Stimulated activated CD4-positive, alpha-beta T cell treated with anti-CD3 and anti-CD28 coated beads, Interleukin-1b, Interleukin-23, amount 100 ng/mL, for 4 hours (primary cell): ENCODE measurements around the gene TLN1.

ENCODE experiments used
- DNase-seq, 2 donors: peaks; one replicate each; pipeline ENCODE4 v3.0.0-alpha.2; 2020; ENCODE audit warnings: low read depth in 2 of 2

The TLN1 gene

DNA sequence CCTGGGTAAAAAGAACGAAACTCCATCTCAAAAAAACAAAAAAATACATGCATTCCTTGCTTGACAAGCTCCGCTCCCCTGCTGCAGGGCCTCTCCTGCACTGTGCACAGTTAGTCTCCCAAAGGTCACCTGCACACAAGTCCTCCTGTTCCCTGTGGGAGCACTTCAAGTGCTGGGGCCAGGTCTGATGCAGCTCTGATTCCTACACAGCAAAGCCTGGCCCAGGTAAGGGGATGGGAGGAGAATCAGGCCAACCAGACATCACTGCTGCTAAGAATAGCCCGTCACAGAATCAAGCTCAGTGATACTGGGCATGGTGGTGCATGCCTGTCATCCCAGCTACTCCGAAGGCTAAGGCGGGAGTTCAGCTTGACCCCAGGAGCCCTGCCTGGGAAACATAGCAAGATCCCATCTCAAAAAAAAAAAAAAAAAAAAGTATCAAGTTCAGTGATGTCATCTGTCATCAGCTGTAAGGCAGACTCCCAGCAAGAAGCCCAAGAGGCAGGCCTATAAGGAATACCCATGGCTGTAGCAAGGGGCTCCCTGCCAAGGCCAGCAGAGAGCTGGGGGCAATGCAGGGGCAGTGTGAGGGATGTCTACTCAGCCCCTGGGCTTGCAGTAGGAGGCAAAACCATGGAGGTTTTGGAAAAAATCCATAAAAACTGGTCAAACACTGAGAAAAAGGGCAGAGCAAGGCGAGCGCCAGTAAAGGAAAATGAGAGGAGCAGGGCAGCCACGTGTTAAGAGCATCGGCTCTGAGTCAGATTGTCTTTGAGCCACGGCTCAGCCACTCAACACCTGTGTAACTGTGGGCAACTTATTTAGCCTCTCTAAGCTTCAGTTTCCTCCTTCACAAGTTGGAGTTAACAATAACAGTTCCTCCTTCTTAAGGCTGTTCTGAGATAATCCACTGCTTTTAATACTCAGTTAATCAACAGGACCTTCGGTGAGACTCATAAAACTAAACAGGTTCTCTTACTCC lies 45.5 kb downstream of the TLN1 start:
- no peak for DNase-seq

DNA sequence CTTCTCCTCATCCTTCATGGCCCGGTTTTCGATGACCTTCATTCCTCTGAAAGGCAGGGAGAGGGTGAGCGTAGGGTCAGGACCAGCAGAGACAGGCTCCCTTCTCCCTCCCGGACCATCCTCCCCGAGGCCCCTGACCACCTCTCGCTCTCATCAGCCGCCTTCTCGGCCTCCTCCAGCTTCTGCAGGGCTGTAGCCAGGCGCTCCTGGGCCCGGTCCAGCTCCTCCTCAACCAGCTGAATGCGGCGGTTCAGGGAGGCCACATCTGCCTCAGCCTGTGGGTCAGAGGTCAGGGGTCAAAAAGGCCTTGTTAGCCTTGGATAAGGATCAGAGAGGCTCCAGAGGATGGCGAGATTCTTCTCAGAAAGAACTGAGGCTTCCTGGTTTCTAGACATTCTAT lies 46.5 kb downstream of the TLN1 start:
- no peak for DNase-seq

DNA sequence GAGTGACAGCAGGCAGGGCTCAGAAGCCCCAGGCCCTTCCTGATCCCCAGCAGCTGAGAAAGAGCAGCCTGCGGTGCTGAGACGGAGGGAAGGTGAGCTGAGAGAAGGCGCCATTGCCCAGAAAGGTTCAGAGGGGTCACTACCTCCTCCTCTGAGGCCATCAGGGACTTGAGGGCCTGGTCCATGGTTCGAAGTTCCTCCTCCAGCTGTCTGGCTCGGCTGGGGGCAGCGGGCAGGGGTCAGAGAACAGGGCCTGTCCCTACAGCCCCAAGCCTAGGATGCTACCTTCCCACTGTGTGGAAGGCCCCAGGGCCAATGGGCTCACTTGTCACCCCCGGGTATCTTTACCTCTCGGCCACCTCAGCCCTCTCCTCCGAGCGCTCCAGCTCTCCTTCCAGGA lies 47.1 kb downstream of the TLN1 start:
- no peak for DNase-seq

DNA sequence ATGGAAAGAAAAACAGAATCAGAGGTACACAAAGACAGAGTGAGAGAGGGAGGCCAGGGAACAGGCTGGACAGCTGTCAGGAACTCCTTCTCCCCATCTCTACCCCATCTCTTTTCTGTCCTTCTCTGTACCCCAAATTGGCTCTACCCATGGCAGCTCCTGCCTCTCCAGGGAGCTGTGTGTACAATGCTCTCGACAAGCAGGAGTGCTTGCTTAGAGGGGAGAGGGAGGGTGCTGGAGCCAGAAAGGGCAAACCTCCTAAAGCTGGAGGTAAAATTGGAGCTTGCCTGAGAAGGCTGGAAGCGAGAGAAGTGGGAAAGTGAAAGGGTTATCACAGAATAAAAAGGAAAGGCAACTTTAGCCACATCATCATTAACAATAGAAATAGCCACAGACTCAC lies 48.7 kb downstream of the TLN1 start:
- no peak for DNase-seq

DNA sequence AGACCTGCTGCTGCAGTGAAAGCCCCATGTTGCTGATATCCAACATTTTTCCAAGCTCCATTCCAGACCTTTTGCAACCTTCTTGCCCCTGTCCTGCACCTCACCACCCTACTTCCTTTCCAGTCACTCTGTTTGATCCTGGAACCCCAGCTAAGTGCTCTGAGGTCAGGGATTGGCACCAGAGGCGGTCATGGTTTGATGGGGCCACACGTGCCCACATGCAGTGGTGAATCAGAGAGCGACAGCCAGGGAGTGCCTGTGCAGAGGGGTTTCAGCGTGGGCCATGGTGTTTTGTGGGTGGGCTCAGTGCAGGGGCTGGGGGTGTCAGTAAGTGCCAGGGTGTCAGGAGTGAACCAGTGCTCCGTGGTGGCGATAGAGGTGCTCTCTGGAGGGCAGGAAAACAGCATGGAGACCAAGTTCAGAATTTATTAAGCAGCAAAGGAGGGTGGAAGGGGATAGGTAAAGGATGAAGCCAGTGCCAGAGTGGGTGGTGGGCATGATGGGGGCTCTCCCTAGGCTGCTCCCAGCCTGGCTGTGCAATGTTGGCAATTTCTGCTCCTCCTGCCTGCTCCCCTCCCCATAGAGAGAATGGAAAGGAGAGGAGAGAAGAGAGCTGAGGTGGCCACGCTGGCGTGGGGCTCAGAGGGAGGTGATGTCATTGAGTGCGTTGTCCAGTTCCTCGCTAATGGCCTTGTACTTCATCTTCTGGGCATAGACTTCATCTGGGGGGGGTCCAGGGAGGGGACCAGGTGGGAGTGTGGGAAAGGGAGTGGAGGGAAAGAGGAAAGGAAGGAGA lies 49.3 kb downstream of the TLN1 start:
- no peak for DNase-seq

DNA sequence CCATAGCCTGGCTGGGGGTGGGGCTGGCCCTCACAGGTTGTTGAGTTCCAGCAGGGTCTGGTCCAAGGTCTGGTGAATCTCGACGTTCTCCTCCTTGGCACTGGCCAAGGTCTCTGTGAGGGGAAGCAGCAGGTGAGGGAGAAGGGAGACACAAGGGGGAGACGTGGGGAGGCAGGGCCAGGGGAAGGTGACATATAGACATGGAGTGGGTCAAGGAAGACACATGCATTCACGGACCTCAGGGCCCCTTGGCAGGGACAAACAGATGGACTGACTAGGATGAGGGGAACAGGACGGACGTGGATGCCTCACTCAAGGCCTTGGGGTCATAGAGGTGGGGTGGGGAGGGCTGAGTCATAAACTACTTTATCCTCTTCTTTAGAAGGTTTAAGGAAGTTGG lies 49.9 kb downstream of the TLN1 start:
- no peak for DNase-seq

DNA sequence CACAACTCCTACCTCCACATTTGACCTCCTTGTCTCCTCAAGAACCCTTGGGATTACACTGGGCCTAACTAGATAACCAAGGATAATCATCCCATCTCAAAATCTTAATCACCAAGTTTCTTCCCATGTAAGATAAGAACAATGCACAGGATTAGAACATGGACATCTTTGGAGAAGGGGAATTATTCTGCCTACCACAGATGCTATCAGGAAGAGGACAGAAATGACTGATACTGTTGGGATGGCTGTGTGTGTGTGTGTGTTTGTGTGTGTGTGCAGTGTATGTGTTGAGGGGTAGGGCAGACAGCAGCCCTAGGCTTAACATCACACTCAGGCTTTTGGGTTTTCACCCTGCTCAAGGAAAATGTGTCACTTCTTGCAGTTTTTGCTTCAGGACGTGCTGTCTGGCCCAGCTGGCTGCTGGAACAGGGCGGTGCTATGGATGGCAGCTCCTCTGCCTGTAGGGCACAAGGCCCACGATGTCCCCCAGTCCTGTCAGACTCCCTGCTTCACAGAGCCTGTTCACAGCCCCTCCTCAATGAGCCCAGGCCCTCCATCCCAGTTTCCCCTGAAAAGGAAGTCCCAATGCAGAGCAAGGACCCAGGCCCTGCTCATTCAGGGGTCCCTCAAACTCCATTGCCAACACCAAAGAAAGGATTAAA lies 50.5 kb downstream of the TLN1 start:
- DNase-seq = no peak

DNA sequence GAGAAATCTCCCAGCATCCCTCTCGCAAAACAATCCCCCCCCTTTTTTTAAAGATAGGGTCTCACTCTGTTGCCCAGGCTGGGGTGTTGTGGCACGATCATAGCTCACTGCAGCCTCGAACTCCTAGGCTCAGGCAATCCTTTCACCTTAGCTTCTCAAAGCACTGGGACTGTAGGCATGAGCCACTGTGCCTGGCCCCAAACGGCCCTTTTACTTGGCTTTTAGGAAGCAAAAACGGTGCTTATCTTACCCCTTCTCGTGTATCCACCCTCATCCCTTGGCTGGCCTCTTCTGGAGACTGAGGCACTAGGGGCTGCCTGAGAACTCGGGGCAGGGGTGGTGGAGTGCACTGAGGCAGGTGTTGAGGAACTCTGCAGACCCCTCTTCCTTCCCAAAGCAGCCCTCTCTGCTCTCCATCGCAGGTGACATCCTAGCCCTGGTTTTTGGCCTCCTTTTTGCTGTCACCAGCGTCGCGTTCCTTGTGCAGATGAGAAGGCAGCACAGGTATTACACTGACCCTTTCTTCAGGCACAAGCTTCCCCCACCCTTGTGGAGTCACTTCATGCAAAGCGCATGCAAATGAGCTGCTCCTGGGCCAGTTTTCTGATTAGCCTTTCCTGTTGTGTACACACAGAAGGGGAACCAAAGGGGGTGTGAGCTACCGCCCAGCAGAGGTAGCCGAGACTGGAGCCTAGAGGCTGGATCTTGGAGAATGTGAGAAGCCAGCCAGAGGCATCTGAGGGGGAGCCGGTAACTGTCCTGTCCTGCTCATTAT lies 51.5 kb downstream of the TLN1 start:
- DNase-seq = no peak

DNA sequence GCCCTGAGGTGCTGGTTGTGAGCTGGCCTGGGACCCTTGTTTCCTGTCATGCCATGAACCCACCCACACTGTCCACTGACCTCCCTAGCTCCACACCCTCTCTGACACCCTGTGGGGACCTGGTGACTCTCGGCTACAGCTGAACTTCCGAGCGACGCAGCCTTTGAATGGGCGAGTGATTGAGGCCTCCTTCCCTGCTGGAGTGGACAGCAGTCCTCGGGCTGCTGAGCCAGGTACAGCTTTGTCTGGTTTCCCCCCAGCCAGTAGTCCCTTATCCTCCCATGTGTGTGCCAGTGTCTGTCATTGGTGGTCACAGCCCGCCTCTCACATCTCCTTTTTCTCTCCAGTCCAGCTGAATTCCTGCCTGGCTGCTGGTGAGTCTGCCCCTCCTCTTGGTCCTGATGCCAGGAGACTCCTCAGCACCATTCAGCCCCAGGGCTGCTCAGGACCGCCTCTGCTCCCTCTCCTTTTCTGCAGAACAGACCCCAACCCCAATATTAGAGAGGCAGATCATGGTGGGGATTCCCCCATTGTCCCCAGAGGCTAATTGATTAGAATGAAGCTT lies 52.1 kb downstream of the TLN1 start:
- no peak for DNase-seq

DNA sequence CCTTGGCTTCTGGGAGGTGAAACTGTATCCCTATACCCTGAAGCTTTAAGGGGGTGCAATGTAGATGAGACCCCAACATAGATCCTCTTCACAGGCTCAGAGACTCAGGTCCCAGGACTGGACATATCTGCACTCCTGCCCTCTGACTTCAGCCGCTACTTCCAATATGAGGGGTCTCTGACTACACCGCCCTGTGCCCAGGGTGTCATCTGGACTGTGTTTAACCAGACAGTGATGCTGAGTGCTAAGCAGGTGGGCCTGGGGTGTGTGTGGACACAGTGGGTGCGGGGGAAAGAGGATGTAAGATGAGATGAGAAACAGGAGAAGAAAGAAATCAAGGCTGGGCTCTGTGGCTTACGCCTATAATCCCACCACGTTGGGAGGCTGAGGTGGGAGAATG lies 52.9 kb downstream of the TLN1 start:
- no peak for DNase-seq

DNA sequence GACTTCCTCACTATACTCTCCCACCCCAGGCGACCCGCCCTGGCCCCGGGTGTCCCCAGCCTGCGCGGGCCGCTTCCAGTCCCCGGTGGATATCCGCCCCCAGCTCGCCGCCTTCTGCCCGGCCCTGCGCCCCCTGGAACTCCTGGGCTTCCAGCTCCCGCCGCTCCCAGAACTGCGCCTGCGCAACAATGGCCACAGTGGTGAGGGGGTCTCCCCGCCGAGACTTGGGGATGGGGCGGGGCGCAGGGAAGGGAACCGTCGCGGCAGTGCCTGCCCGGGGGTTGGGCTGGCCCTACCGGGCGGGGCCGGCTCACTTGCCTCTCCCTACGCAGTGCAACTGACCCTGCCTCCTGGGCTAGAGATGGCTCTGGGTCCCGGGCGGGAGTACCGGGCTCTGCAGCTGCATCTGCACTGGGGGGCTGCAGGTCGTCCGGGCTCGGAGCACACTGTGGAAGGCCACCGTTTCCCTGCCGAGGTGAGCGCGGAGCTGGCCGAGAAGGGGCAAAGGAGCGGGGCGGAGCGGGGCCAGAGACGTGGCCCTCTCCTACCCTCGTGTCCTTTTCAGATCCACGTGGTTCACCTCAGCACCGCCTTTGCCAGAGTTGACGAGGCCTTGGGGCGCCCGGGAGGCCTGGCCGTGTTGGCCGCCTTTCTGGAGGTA lies 56.1 kb downstream of the TLN1 start:
- DNase-seq = no peak

DNA sequence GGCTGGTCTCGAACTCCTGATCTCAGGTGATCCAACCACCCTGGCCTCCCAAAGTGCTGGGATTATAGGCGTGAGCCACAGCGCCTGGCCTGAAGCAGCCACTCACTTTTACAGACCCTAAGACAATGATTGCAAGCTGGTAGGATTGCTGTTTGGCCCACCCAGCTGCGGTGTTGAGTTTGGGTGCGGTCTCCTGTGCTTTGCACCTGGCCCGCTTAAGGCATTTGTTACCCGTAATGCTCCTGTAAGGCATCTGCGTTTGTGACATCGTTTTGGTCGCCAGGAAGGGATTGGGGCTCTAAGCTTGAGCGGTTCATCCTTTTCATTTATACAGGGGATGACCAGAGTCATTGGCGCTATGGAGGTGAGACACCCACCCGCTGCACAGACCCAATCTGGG lies 56.8 kb downstream of the TLN1 start:
- DNase-seq = no peak

DNA sequence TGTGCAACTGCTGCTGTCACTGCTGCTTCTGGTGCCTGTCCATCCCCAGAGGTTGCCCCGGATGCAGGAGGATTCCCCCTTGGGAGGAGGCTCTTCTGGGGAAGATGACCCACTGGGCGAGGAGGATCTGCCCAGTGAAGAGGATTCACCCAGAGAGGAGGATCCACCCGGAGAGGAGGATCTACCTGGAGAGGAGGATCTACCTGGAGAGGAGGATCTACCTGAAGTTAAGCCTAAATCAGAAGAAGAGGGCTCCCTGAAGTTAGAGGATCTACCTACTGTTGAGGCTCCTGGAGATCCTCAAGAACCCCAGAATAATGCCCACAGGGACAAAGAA lies 58.0 kb downstream of the TLN1 start:
- DNase-seq = no peak

DNA sequence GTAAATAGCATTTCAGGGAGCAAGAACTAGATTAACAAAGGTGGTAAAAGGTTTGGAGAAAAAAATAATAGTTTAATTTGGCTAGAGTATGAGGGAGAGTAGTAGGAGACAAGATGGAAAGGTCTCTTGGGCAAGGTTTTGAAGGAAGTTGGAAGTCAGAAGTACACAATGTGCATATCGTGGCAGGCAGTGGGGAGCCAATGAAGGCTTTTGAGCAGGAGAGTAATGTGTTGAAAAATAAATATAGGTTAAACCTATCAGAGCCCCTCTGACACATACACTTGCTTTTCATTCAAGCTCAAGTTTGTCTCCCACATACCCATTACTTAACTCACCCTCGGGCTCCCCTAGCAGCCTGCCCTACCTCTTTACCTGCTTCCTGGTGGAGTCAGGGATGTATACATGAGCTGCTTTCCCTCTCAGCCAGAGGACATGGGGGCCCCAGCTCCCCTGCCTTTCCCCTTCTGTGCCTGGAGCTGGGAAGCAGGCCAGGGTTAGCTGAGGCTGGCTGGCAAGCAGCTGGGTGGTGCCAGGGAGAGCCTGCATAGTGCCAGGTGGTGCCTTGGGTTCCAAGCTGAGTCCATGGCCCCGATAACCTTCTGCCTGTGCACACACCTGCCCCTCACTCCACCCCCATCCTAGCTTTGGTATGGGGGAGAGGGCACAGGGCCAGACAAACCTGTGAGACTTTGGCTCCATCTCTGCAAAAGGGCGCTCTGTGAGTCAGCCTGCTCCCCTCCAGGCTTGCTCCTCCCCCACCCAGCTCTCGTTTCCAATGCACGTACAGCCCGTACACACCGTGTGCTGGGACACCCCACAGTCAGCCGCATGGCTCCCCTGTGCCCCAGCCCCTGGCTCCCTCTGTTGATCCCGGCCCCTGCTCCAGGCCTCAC lies 58.6 kb downstream of the TLN1 start, which contains the start of gene CA9:
Gene CA9, plus strand, starts transcription at position 797 of the 893 bp plus-strand sequence. Its CDS starts 32 bp downstream, at position 829.
- DNase-seq = no peak

DNA sequence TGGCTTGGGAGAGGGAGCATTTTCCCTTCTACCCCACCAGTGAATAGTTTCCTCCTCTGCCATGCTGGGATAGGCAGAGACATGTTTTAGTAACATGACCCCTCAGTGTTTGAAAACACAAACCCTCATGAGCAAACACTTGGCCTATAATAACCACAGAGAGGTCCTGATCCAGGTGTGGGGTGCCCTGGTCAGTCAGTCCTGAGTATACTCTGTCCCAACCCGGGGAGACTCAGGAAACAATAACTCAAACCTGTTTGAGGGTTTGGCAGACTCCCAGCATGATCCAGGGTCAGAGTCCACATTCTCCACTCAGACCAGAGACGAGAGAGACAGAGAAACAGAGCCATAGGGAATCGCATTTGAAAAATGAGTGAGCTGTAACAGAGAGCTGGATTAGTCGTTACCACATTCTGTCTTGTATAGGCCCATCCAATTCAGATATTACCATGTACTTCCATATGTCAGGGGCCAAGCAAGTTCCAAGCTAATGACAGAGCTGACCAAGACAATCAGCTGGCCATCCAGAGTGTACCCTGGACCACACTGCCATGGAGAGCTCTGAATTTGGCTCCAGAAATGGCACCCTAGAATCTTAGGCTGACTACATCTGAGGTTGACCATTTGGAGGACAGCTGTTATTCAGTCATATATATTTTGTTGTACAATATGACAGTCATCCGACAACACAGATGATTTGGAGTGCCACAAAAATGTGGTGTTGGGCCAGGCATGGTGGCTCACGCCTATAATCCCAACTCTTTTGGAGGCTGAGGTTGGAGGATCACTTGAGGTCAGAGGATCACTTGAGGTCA lies 62.5 kb downstream of the TLN1 start:
- DNase-seq = no peak

DNA sequence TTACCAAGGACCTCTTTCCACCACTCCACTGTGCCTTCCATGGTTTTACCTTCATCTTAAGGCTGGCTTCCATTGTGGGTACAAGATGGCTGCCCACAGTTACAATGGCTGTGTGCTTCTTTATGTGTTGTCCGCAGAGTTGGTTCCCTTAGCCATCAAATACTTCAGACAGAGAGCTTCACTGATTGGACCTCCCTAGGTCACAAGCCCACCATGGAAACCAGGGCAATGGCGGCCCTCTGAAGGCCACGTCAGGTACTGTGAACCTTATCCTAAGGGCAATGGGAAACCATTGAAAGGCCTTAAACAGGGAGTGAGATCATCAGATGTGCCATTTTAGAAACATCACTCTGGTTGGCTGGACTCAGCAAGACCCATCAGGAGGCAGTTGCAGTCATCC lies 64.1 kb downstream of the TLN1 start:
- DNase-seq = no peak

DNA sequence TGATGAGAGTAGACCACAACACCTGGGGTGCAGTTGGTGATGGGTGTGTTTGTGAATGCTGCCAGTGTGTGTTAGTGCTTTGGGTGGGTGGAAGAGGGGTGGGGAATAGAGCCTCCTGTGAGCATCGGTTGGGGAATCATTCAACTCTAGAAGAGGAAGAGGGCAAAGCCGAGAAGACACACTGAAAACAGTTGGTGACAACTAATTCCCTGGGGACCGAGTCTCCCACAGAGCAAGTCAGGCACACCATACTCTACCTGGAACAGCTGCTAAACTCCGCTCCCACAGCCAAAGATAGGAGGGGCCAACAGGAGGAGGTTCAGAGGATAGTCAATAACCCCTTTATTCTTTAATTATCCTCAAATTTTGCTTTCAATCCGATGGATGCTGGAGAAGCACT lies 65.4 kb downstream of the TLN1 start:
- no peak for DNase-seq

DNA sequence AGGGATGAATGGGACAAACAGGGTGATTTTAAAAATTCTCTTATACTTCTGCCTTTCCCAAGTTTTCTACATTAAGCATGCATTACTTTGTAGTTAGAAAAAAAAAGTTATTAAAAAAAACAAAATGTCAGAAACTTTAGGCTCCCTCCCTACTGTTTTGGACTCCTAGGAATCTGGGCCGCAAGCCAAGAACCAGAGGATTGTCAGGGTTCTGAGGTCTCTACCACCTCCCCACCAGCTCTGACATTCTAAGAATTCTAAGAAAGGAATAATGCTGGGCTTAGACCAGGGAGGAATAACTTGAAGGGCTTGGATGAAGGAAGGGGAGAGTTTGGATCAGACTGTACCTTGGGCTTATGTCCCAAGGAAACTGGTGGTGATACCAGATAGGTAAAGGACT lies 66.0 kb downstream of the TLN1 start:
- DNase-seq = no peak

DNA sequence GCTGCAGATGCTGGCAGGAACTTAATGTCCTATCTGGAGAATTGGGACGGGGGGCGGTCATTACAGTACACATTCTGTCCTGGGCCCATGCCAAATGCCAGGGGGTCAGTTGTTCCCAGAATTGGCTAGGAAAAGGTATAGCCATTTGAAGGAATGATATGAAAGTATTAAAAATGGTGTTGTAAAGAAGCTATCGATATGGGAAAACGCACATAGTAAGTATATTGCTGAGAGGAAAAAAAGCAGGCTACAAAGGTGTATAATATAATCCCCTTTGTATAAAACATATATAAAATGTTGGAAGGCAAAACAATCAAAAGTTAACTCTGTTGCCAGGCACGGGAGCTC lies 66.5 kb downstream of the TLN1 start:
- no peak for DNase-seq
